NOMO-1 (cell line): ENCODE measurements around the gene DCLK2.
"Not testable (repeated sequence)": the region's sequence is repeated elsewhere in the genome, so short reads cannot be mapped to it uniquely, and the experiment has no call there.

Experiments
- DNase-seq, 2 experiments: peaks; one replicate each; lab custom pipeline; 2025; ENCODE audit not compliant: unreplicated experiment in 2 of 2; lab: John Stamatoyannopoulos, UW

Gene DCLK2

DNA sequence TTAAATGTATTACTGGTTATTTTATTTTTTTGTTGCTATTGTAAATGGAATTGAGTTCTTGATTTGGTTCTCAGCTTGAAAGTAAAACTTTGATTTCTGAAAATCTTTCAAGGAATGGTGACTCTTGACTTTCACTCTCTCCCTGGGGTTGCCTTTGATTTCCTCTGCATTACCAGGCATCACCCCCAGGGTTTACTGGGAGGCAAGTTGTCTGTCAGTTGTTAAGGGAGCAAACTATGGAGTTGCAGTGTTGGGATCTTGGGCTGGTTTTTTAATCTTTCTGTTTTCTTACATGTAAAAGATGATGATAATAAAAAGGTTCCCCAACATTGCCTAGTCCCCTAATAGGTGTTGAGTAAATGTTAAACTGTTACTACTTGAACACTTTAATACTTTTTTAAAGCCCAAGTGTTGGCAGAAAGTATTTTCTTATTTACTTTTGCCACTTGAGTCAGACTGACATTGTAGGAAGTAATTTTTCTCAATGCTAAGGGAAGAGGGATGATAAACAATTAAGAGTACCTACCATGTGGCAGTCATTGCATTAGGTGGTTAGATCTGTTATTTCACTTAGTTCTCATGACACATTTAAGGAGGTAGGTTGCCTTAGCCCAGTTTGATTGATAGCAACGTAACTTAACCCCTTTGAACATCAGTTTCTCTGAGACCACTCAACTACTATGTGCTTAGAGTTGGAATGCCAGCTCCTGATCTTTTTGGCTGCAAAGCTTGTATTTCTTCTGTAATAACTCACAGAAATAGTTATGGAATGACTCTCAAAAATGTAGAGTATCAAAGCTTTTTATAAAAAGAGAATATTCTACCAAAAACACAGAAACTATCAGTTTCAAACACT is 67.1 kb downstream of the DCLK2 start:
- no peak for DNase-seq

DNA sequence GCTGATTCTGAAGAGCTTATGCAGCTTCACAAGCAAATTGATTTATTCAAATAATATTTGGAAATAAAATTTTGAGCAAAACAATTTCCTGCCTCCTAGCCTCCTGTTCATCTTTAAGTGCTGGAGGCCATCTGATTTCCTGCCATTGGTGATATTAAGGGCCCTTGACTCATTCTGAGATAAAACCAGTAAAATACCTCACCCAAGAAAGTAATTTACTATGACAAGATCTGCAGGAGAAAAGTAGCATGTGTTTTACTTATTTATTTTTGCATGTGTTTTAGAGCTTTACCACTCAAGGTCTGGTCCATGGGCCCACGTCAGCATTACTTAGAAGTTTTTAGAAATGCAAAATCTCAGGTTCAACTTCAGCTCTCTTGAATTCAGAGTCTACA is 67.7 kb downstream of the DCLK2 start:
- no peak for DNase-seq

DNA sequence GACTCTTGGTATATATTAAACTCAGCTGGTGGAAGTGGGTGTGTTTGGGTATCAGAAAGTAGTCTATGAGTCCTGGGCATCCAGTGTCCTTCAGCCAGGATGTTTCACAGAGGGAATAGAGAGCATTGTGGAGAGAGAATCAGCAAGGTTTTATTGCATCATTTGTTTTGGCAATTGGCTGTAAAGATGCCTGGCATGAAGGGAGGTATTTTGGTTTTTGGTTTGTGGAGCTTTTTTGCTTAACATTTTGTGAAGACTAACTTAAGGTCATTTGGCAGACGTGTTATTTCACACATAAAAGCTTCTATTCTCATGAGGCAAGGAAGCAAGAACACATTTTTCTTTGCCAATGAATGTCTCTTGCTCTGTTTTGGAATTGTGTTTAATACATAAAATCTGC is 71.1 kb downstream of the DCLK2 start:
- DNase-seq = no peak

DNA sequence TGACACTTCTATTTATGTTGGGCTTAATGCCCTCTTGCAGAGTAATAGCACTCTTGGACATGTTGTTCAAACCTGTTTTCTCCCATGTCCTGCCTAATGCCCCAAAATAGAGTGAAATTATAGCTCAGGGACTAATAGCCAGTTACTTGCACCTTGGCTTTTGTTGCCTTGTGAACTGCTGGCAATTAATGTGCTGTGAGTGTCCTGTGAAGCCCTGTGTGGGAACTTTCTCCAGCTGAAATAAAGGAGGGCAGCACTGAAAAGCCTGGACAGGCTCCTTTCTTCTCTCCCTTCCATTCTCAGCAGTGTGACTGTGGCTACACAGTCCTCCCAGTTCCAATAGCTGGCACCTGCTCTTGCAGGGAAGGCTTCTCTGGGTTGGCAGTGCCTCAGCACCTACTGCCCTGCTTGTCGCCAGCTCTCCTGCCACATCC is 72.4 kb downstream of the DCLK2 start:
- no peak for DNase-seq

DNA sequence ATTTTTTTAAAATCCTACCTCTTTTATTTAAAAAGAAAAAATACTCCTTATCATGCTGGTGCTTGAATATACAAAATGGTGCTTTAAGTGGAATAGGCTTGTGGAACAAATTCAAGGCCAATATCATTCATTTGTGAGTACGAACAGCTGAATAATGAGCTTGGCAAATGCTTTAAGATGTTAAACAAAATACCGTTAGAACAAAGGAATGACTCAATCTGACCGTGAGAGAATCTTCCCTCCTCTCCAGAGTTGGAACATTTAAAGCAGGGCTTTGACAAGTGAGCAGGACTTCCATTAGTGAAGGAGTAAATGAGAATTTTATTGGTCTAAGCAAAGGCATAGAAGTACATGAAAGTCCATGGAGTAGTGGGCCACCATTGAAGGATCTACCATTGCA is 74.5 kb downstream of the DCLK2 start:
- no peak for DNase-seq

DNA sequence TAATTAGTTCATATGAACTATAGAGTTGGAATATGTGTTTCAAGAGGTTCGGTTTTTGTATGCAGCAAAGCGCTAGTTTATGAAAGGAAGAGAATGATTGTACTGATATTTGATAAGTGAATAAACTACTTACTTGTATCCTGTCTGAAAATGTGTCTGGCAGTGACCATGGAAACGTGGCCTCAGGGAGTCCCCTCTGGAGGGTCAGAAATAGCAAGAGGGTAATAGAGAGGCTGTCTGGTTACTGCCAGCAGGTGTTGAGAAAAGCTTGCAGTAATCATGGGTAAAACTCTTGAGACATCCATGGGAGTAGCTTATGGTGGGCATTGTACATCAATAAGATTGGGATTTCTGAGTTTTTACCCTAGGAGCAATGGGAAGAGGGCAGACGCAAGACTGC is 77.1 kb downstream of the DCLK2 start:
- no peak for DNase-seq

DNA sequence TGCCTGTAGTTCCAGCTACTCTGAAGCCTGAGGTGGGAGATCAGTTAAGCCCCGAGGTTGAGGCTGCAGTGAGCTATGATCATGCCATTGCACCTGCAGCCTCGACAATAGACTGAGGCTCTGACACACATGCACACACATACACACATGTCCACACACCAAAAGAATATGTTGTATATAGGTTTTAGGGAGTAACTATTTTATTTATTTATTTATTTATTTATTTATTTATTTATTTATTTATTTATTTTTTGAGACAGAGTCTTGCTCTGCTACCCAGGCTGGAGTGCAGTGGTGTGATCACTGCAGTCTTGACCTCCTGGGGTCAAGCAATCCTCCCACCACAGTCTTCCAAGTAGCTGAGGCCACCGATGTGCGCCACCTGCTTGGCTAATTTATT is 78.3 kb downstream of the DCLK2 start:
- DNase-seq = no peak

DNA sequence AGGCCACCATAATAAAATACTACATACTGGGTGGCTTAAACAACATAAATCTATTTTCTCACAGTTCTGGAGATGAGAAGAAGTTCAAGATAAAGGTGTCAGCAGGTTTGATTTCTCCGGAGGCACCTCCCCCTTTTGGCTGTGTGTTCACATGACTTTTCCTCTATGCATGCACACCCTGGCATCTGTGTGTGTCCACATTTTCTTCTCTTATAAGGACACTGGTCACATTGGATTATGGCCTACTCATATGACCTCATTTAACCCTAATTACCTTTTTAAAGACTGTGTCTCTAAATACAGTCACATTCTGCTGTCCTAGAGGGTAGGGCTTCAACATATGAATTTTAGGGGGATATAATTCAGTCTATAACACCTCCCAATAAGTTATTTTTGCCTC is 79.8 kb downstream of the DCLK2 start:
- no peak for DNase-seq

DNA sequence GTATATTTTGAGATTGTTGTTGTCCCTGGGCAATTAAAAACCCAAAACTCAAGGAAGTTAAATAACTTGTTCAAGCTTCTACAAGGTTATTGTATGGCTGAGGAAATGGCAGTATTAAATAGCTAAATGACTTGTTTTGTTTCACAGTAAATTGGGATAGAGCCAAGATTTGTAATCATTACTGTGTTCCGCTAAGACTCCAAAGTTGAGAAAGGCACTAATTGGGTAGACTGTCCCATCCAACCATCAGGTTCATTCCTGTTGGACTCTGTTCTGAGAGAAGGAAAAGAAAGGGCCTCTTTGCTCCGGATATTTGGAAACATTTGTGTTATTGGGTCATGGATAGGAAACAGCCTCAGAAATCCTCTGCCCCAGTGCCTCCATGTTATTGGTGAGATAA is 82.2 kb downstream of the DCLK2 start:
- no peak for DNase-seq

DNA sequence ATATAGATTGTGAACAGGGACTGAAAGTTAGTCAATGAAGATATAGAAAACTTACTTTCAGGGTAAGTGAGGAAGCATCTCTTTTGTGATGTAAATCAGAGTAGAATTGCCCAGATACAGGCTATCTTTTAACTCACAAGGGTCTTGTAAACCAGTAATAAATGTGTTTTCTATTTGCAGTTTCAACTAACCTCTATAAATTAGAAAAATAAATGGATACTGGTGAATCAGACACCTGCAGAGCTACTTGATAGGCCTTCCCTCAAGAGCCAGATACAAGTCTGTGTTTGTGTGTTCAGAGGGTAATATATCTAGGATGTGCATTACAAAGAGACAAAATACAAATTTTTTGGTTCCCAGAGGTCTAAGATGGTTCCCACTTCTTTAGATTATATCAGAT is 82.9 kb downstream of the DCLK2 start:
- no peak for DNase-seq

DNA sequence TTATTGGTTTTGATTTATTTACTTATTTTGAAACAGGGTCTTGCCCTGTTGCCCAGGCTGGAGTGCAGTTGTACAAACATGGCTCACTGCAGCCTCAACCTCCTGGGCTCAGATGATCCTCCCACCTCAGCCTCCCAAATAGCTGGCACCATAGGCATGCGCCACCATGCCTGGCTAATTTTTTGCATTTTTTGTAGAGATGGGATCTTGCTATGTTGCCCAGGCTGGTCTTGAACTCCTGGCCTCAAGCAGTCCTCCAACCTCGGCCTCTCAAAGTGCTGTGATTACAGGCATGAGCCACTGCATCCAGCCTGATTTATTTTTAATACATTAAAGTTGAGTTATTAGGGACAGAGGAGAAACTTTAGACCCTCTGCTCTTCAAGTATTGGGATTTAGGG is 83.8 kb downstream of the DCLK2 start:
- DNase-seq = not testable (repeated sequence)

DNA sequence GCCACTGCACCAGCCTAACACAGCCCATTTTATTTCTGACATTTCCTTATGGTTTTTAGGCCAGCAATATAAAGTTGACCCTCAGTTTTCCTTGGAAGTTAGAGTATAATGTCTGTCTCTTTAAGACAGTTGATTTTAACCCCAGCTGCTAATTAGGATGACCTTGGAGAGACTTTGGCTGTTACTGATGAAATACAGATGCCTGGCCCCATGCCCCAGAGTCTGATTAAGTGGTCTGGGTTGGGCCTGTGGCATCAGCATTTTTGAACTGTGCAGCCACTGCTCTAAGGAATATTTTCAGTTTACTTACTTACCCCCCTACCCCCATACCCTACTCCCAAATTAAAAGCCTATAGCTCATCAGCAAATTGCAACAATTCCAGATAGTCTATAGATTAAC is 85.8 kb downstream of the DCLK2 start:
- DNase-seq = no peak

DNA sequence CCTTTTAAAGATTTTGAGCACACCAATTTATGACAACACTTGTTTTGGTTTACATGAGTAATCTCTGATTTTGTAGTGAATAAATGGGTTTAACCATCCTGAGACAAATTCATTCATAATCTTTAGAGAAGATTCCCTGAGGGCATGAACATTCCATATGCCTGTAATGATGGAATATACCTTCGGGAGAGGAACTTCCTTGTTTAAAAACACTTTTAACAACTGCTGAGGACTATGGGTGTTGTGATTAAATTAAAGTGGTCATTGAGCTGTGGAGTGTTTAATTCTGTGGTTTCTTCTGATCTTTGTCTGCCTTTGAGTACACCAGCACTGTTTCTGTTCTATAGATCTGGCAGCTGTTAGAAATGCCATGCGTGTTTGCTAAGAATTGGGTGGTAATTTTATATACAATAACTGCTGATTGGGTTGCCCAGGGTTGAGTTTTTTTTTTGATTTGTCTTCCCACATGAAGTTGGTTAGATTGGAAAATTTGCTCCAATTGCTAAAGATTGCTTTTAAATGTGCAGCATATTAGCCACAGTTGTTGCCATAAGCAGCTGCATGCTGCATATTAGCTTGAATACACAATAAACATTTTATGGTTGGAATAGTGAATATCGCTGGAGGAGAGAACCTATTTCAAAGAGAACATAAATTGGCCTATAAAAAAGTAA is 86.8 kb downstream of the DCLK2 start:
- no peak for DNase-seq

DNA sequence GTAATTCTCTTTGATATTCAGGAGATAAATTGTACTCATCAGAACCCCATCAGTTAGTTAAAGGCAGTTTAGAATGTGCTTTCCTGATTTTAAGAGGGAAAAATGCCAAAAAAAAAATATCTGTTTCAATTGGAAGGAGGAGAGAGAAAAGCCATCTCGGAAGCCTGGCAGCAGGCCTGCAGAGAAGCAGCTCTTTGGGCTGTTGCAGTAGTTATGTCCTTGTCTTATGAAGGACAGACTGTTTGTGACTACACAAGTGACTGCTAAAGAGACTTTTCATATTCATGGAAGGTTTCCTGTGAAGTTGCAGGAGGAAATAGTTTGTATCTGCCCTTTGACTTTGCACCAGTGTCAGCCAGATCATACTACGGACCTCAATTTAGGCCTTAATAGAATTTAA is 88.8 kb downstream of the DCLK2 start:
- DNase-seq = no peak

DNA sequence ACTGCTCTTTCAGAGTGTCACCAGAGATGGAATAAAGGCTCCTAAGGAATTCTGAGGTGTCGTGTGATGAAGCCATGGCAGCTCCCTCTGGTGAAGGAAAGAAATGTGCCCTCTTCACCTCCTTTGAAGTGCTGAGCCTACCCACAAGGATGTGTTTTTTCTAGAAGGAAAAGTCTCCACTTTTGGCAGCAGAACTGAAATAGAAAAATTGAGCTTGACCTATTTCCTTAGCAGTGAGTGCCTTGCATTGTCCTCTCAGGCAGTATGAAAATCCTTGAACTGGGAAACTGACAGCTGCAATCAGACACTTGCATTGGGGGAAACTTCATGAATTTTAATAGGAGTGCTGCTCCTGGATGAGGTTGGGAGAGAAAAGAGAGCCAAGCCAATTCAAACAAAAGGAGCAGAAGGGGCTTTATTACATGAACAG is 95.2 kb downstream of the DCLK2 start:
- no peak for DNase-seq

DNA sequence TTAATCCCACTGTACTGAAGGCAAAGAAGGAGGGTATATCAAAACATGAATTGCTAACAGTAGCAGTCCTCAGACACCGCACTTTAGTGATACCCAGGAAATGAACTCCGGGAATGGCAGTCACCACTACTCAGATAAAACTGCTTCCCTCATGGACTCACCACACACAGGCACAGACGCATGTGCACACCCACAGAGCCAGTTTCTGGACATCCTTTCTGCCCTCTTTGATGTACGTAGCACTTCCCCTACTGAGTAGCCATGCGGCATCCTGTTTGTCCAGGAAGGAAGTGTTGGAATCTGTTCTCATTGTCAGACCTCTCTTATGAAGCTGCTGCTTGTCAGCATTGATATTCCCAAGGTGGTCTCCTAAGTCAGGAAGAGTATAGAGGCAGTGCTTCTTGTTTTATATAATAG is 95.7 kb downstream of the DCLK2 start:
- DNase-seq = no peak

DNA sequence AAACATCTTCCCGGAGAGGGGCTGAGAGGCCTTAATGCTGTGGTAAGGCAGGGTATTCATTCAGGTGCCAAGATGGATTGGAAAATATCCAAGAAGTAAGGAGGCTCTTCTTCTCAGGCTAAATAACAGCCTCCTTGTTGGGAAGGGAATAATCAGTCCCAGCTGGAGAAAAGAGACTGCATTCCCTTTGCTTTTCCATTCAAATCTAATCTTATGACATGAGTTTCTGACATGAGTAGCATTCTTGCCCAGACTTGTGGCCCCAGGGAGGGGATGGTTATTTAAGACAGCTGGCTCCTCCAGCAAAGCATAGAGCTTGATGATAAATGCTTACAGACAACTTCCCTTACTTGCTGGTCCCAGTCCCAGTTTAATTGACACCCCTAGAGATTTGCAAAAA is 98.3 kb downstream of the DCLK2 start:
- DNase-seq = no peak

DNA sequence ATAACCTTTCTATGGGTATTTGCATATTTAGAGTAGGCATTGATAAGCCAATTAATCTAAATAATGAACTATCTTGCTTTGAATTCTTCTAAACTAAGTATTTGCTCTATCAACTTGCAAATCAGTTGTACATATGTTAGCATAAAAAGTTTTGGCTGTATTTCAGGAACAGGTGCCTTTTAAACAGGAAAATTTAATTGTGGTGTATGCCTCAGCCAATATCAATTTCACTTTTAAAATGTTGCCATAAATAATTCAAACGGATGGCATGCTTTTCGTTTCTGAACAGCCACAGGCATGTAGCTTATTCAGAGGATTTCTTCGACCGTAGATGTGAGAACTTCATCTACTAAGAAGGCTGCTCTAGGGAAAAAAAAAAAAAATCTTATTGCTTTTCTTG is 99.9 kb downstream of the DCLK2 start:
- DNase-seq = no peak

DNA sequence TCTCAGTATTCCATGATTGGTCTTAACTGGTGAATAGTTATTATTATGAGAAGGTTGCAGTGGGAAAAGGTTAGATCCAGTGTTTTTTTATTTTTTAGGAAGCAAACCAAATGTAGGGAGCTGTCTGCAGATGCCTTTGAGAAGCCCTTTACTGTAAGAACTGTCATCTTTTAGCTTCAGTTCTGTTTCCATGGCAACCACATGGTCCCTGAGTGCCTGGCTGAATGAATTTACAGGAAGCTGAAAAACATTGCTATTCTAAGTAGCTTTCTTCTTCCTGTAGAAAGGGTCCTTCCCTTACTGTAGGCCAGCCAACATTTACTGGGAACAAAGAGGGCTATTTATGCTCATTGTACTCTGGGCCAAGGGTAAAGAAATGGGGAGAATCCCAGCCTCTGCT is 103.3 kb downstream of the DCLK2 start:
- no peak for DNase-seq

DNA sequence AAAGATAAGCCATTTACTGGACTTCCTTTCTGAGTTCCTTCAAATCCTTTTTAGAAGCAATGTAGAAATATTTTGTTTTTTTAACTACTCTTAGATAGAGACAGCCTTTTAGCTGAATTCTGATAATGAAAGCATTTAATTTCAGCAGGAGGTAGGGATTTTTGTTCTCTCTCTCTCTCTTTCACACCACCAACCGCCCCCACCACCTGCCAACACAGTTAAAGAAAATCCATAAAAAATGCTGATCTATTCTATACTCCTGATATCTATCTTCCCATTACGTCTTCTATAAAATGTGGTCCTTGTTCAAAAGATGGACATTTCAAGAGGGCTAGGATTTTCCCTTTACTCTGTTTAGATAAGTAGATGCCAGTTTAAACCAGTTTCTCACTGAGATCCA is 104.5 kb downstream of the DCLK2 start:
- DNase-seq = no peak

DNA sequence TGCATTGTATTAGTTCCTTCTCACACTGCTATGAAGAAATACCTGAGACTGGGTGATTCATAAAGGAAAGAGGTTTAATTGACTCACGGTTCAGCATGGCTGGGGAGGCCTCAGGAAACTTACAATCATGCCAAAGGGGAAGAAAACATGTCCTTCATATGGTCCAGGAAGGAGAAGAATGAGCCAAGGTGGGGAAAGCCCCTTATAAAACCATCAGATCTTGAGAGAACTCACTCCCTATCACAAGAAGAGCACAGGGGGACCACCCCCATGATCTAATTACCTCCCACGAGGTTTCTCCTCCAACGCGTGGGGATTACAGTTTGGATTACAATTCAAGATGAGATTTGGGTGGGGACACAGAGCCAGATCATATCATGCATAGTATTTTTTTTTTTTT is 106.8 kb downstream of the DCLK2 start:
- DNase-seq = not testable (repeated sequence)

DNA sequence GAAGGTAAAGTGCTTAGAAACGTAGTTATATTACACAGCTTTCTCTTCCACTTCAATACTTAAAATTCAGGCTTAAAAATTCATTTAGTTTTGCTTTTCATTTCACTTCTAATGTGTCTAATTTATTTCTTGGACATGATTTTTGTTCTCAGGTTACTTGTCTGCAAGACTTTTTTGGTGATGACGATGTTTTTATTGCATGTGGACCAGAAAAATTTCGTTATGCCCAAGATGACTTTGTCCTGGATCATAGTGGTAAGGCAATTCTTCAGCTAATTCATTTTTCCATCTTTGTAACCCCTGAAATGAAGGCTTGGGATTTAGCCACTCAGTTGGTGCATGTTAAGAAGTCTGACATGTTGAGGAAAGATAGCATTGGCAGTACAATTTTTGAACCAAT is 114.7 kb downstream of the DCLK2 start:
- no peak for DNase-seq
